Breast epithelium (tissue), 3 donors: Measurements from ENCODE around the gene DIMT1.

Experiments used
- CTCF ChIP-seq, 3 donors: fragments of 450-650 bp; IDR thresholded peaks; one replicate each; pipeline ENCODE4 v1.5.1; 2016 to 2017; ENCODE audit warnings: antibody characterized with exemption in 3 of 3, mild to moderate bottlenecking in 3 of 3, moderate library complexity in 3 of 3
- POLR2A ChIP-seq: fragments of 450-650 bp; IDR thresholded peaks from one replicate; pipeline ENCODE4 v1.6.1; 2016; ENCODE audit warnings: antibody characterized with exemption, mild to moderate bottlenecking, moderate library complexity
- POLR2AphosphoS5 ChIP-seq, 3 donors: sonication (generic); formaldehyde crosslinking; IDR thresholded peaks; one replicate each; pipeline ENCODE4 v1.6.1; 2017; ENCODE audit warnings: antibody characterized with exemption in 3 of 3

- TF ChIP-seq POLR2A, result no peak
- no peak for TF ChIP-seq CTCF (IDR thresholded peaks at IDR 0.05)
- no peak for TF ChIP-seq POLR2AphosphoS5 (IDR thresholded peaks at IDR 0.05)
Observed at GRCh38 chr5:62372600-62372999, 31.1 kb downstream of the DIMT1 start.
